ENCODE measurements around the gene NARS2. TPM values are rescaled to one million over a fixed set of nuclear protein-coding genes. Genes with fewer than 3 reads are reported as not detected.

NARS2 gene
- total RNA-seq, 1 donor = 37.1 TPM

GRCh38 chr11:78542007-78542406, 32.7 kb downstream of the NARS2 start:
- DNase-seq (ENCODE audit: low read depth) = peak; percentile 87
- H3K4me3 ChIP-seq (ENCODE audit: low read depth, low read length) = peak overlapping the region; percentile 29
- TF ChIP-seq CTCF (IDR thresholded peaks at IDR 0.05; ENCODE audit: insufficient read depth, low read depth, low read length) = no peak

GRCh38 chr11:78541537-78541936, 33.1 kb downstream of the NARS2 start:
- no peak overlapping the region for H3K4me3 ChIP-seq (ENCODE audit: low read depth, low read length)
- no peak for TF ChIP-seq CTCF (IDR thresholded peaks at IDR 0.05; ENCODE audit: insufficient read depth, low read depth, low read length)
- no peak for DNase-seq (ENCODE audit: low read depth)

- no peak for DNase-seq (ENCODE audit: low read depth)
- no peak for TF ChIP-seq CTCF (IDR thresholded peaks at IDR 0.05; ENCODE audit: insufficient read depth, low read depth, low read length)
Measured at GRCh38 chr11:78540256-78540655, 34.4 kb downstream of the NARS2 start.

GRCh38 chr11:78539506-78539905, 35.2 kb downstream of the NARS2 start:
- TF ChIP-seq CTCF (IDR thresholded peaks at IDR 0.05; ENCODE audit: insufficient read depth, low read depth, low read length) = no peak
- no peak overlapping the region for H3K4me3 ChIP-seq (ENCODE audit: low read depth, low read length)
- DNase-seq (ENCODE audit: low read depth) = peak; percentile 89

More at GRCh38 chr11:78540256-78540655, 34.4 kb downstream of the NARS2 start:
- no peak overlapping the region for H3K4me3 ChIP-seq (ENCODE audit: low read depth, low read length)

- no peak overlapping the region for H3K4me3 ChIP-seq (ENCODE audit: low read depth, low read length)
- no peak for DNase-seq (ENCODE audit: low read depth)
- no peak for TF ChIP-seq CTCF (IDR thresholded peaks at IDR 0.05; ENCODE audit: insufficient read depth, low read depth, low read length)
Measured at GRCh38 chr11:78536933-78537332, 37.7 kb downstream of the NARS2 start.

- peak; percentile 84 for DNase-seq (ENCODE audit: low read depth)
Measured at GRCh38 chr11:78535920-78536319, 38.7 kb downstream of the NARS2 start.

More at GRCh38 chr11:78535920-78536319, 38.7 kb downstream of the NARS2 start:
- no peak for TF ChIP-seq CTCF (IDR thresholded peaks at IDR 0.05; ENCODE audit: insufficient read depth, low read depth, low read length)
- H3K4me3 ChIP-seq (ENCODE audit: low read depth, low read length) = no peak overlapping the region
